ENCODE data around the gene ANKRD55.

The ANKRD55 gene

DNA sequence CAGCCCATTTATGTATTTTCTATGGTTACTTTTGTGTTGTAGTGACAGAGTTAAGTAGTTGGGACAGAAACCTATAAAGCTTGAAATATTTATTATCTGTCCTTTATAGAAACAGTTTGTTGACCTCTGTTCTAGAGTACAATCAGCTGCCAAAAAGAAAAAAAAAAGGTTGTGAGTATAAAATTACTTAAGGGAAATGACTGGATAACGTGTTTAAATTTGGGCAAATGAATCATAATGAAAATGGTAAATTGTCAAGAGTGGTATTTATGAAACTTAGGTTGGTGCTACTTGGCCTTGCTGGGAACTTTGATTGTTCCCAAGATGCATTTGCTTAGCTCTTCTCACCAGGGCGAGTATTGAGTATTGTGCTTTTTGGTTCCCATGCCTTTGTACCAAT, 168.1 kb downstream of the ANKRD55 start:
- TF ChIP-seq, protein P1, sequence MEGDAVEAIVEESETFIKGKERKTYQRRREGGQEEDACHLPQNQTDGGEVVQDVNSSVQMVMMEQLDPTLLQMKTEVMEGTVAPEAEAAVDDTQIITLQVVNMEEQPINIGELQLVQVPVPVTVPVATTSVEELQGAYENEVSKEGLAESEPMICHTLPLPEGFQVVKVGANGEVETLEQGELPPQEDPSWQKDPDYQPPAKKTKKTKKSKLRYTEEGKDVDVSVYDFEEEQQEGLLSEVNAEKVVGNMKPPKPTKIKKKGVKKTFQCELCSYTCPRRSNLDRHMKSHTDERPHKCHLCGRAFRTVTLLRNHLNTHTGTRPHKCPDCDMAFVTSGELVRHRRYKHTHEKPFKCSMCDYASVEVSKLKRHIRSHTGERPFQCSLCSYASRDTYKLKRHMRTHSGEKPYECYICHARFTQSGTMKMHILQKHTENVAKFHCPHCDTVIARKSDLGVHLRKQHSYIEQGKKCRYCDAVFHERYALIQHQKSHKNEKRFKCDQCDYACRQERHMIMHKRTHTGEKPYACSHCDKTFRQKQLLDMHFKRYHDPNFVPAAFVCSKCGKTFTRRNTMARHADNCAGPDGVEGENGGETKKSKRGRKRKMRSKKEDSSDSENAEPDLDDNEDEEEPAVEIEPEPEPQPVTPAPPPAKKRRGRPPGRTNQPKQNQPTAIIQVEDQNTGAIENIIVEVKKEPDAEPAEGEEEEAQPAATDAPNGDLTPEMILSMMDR (IDR thresholded peaks at IDR 0.05; ENCODE audit: borderline replicate concordance, insufficient read depth, low read depth, low read length): no peak
- H3K4me3 ChIP-seq (ENCODE audit: low read depth, low read length): no peak overlapping the region

DNA sequence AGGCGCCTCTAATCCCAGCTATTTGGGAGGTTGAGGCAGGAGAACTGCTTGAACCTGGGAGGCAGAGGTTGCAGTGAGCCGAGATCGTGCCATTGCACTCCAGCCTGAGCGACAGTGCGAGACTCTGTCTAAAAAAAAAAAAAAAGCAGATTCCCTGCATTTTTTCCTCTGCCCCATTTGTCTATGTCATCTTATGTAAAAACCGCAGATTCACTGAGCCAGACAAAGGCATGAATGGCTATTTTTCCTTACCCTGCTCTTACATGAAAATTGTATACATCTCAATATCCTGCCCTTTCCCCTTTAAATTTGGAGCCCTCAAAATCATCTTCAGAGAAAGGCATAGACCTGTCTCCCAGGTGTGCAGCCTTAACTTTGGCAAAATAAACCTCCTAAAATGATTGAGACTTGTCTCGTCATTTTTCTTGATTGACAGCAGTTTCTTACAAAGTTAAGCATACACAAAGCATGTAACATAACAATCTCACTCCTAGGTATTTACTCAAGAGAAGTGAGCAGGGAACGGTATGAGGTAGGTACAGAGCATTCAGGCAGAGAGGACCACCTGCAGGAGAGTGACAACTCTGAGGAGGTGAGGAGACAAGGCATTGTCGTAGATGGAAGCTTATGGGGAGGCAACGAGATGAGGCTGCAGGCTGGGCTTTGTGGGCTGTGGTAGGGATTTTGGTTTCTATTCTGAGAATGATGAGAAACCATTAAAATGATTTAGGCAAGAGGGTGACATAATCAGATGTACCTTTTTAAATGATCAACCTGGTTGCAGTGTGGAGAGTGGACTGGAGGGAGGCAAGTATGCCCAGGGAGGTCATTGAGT, 172.6 kb downstream of the ANKRD55 start:
- TF ChIP-seq, protein P1 (IDR thresholded peaks at IDR 0.05; ENCODE audit: borderline replicate concordance, insufficient read depth, low read depth, low read length): no peak
- no peak overlapping the region for H3K4me3 ChIP-seq (ENCODE audit: low read depth, low read length)

DNA sequence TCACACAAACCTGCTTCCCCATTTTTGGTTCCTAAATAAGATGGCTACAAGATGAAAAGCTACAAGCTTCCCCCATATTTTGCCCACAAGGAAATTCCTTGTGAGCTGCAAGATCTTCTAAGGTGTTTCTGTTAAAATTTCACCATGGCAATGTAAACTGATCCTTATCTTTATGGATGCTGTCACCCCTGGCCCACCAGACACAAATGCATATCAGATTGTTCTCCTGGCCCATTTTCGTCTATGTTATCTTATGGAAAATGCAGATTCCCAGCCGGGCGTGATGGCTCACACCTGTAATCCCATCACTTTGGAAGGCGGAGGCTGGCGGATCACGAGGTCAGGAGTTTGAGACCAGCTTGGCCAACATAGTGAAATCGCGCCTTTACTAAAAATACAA, 173.3 kb downstream of the ANKRD55 start:
- no peak overlapping the region for H3K4me3 ChIP-seq (ENCODE audit: low read depth, low read length)
- TF ChIP-seq, protein P1 (IDR thresholded peaks at IDR 0.05; ENCODE audit: borderline replicate concordance, insufficient read depth, low read depth, low read length): no peak

DNA sequence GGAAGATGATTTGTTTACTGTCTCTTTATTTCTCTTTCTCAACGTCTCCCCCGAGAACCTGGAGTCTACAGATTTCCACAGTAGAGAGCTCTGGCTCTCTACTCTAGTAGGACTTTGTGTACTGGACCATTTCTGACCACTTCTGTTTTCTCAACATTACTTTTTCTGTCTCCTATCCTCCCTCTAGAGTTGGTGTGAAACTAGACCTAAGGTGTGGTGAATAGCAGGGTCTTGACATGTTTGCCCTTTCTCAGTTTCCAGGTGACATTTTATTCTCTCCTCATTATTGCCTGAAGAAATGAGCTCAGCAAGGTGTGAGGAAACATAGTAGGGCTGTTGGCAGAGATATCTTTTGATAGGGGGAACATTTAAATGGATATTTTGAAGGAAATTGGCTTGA, 176.3 kb downstream of the ANKRD55 start:
- H3K4me3 ChIP-seq (ENCODE audit: low read depth, low read length): no peak overlapping the region
- TF ChIP-seq, protein P1 (IDR thresholded peaks at IDR 0.05; ENCODE audit: borderline replicate concordance, insufficient read depth, low read depth, low read length): no peak

DNA sequence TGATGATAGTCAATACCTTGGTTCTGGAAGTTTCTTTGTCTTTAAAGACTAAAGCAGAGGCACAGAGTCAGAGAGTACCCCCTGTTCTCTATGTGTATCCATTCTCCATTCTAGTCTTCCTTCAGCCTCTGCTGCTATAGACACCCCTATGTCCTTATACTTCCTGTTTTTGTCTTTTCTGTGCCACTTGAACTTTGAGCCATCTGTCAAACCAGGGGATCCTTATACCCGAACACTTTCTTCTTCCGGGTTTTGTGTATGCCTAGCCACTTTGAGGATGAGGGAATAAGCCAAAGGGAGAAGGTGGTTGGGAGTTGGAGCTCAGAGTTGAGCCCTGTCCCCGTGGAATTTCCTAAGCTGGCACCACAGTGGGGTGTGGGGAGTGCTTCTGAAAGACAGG, 177.3 kb downstream of the ANKRD55 start:
- TF ChIP-seq, protein P1 (IDR thresholded peaks at IDR 0.05; ENCODE audit: borderline replicate concordance, insufficient read depth, low read depth, low read length): no peak
- no peak overlapping the region for H3K4me3 ChIP-seq (ENCODE audit: low read depth, low read length)

DNA sequence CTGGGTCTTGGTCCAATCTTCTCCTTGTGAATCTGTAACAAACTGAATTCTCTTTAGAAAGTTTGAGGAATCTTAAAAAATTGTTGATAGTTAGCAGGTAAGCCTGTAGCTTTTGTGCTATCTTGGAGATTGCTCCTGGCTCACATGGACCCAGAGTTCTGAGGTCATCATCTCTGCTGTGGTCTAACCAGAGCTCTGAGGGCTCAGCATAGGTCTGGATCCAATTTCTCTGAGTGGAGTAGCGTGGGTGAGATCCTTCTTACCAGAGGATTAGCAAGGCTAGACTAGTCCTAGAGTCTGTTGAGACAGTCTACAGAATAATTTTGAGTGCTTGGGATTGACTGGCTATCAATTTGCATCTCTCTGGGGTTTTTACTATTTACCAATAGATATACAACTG, 177.8 kb downstream of the ANKRD55 start:
- H3K4me3 ChIP-seq (ENCODE audit: low read depth, low read length): no peak overlapping the region
- TF ChIP-seq, protein P1 (IDR thresholded peaks at IDR 0.05; ENCODE audit: borderline replicate concordance, insufficient read depth, low read depth, low read length): no peak

DNA sequence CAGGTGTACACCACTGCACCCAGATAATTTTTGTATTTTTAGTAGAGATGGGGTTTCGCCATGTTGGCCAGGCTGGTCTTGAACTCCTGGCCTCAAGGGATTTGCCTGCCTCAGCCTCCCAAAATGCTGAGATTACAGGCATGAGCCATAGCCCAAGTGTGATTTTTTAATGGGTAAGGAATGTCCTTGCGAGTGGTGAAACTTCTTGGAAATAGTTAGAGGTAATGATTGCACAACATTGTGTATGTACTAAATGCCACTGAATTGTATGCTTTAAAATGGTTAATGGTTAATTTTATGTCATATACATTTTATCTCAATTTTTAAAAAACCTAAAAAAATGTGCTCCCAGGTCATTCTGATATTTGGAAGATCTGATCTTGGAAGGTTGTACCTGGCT, 178.5 kb downstream of the ANKRD55 start:
- TF ChIP-seq, protein P1 (IDR thresholded peaks at IDR 0.05; ENCODE audit: borderline replicate concordance, insufficient read depth, low read depth, low read length): no peak
- no peak overlapping the region for H3K4me3 ChIP-seq (ENCODE audit: low read depth, low read length)

Measured in GM12875 (cell line).